Left ventricle myocardium inferior (tissue), 1 donor: ENCODE data around the gene FDX2. TPM values are rescaled to one million over a fixed set of nuclear protein-coding genes. Genes with fewer than 3 reads are reported as not detected.

Experiments used
- DNase-seq: peaks from one replicate; pipeline ENCODE4 v3.0.0-alpha.2; 2020
- H3K27ac ChIP-seq: fragments of 200-600 bp; replicated peaks from 2 replicates; pipeline ENCODE4 v1.8.0; 2021
- H3K27me3 ChIP-seq: fragments of 200-600 bp; 2 replicates; pipeline ENCODE4 v1.8.0; 2021; ENCODE audit warnings: low read depth
- H3K36me3 ChIP-seq: fragments of 200-600 bp; 2 replicates; pipeline ENCODE4 v1.8.0; 2021
- H3K4me1 ChIP-seq: fragments of 200-600 bp; 2 replicates; pipeline ENCODE4 v1.8.0; 2021
- H3K4me3 ChIP-seq: fragments of 200-600 bp; 2 replicates; pipeline ENCODE4 v1.8.0; 2021; ENCODE audit warnings: mild to moderate bottlenecking, moderate library complexity
- H3K9me3 ChIP-seq: fragments of 200-600 bp; replicated peaks from 2 replicates; pipeline ENCODE4 v1.8.0; 2021
- CTCF ChIP-seq: fragments of 200-600 bp; IDR thresholded peaks from 2 replicates; pipeline ENCODE4 v1.8.0; 2021; ENCODE audit warnings: antibody characterized with exemption, mild to moderate bottlenecking, borderline replicate concordance
- intact Hi-C: fragments of 100-400 bp; cut with micrococcal nuclease; formaldehyde crosslinking; loops from one replicate; pipeline ENCODE4 v1.11.0; 2022
- total RNA-seq: library from RNA; stranded (reverse); fragmentation: NEBNext Ultra II Directional; extraction: Animal tissue kit (Norgen Biotek cat#: 25700); gene quantifications from one replicate; pipeline ENCODE4 v1.2.1, GENCODE V29; 2021
- donor health status: DM: no; HTN: yes; CAD: no; lungs with severe emphysema.

The FDX2 gene
- total RNA-seq, 1 donor from 2014 or later: 17.4 TPM

GRCh38 chr19:10317857-10318462 is 2.1 kb upstream of the FDX2 start:
- intact Hi-C loops: no loop called here
- Histone ChIP-seq H3K36me3 (peaks cover 65% of the 10 kb centered on the region), H3K27ac (no peak overlapping the region), H3K9me3 (no peaks in the 10 kb centered on the region), H3K4me3 (no peak overlapping the region), H3K27me3 (no peaks in the 10 kb centered on the region), H3K4me1 (peaks cover 19% of the 10 kb centered on the region)
- TF ChIP-seq CTCF: no peak
- no peak for DNase-seq

GRCh38 chr19:10317045-10317856 is 1.4 kb upstream of the FDX2 start:
- H3K4me1 ChIP-seq: peaks cover 19% of the 10 kb centered on the region
- no peak for TF ChIP-seq CTCF
- no peaks in the 10 kb centered on the region for H3K9me3 ChIP-seq
- intact Hi-C loops: no loop called here
- no peak overlapping the region for H3K4me3 ChIP-seq
- H3K27ac ChIP-seq: no peak overlapping the region
- H3K27me3 ChIP-seq: no peaks in the 10 kb centered on the region
- DNase-seq: no peak
- H3K36me3 ChIP-seq: peaks cover 58% of the 10 kb centered on the region

GRCh38 chr19:10316229-10317044 is 622 bp upstream of the FDX2 start:
- Histone ChIP-seq H3K9me3 (no peaks in the 10 kb centered on the region), H3K27me3 (no peaks in the 10 kb centered on the region), H3K27ac (peak overlapping the region; percentile 72), H3K36me3 (peaks cover 50% of the 10 kb centered on the region), H3K4me1 (peaks cover 19% of the 10 kb centered on the region), H3K4me3 (peak overlapping the region; percentile 99)
- intact Hi-C loops: no loop called here
- TF ChIP-seq CTCF: no peak
- no peak for DNase-seq

GRCh38 chr19:10309423-10309822 is 6.4 kb downstream of the FDX2 start, which contains the start of gene ZGLP1:
ZGLP1 (minus strand) TSS chr19:10309815.
- no peak within 1 kb of the TSS for H3K27ac ChIP-seq
- no peak within 1 kb of the TSS for H3K4me3 ChIP-seq
- no peaks in the 10 kb centered on the region for H3K27me3 ChIP-seq
- H3K9me3 ChIP-seq: no peaks in the 10 kb centered on the region
- H3K36me3 ChIP-seq: peaks cover 5% of the 10 kb centered on the region
- intact Hi-C loops: no loop called here
- no peaks in the 10 kb centered on the region for H3K4me1 ChIP-seq
- TF ChIP-seq CTCF: no peak
- DNase-seq: no peak

- Histone ChIP-seq H3K4me3 (no peak overlapping the region), H3K9me3 (no peaks in the 10 kb centered on the region), H3K27ac (no peak overlapping the region), H3K27me3 (peaks cover 18% of the 10 kb centered on the region), H3K36me3 (peaks cover 5% of the 10 kb centered on the region), H3K4me1 (no peaks in the 10 kb centered on the region)
- intact Hi-C loops: no loop called here
- no peak for TF ChIP-seq CTCF
- DNase-seq: no peak
Measured at GRCh38 chr19:10306327-10306726, 9.5 kb downstream of the FDX2 start.
